Subcutaneous adipose tissue (tissue), 4 donors: ENCODE data around the gene MRGPRX1. TPM values are rescaled to one million over a fixed set of nuclear protein-coding genes. Genes with fewer than 3 reads are reported as not detected.

Experiments used
- CTCF ChIP-seq: fragments of 450-650 bp; IDR thresholded peaks from one replicate; pipeline ENCODE4 v1.5.1; 2016; ENCODE audit warnings: low read depth, mild to moderate bottlenecking, control low read depth, antibody characterized with exemption, moderate library complexity
- total RNA-seq, 4 donors: library from RNA; depleted of rRNA; stranded (reverse); fragments of >200 nt; gene quantifications; one replicate each; pipeline ENCODE4 v1.1.0, GENCODE V29; 2016

MRGPRX1 gene
- total RNA-seq, 4 donors from 2014 or later: not detected

- no peak for TF ChIP-seq CTCF
These were observed 48.6 kb downstream of the MRGPRX1 start for GRCh38 chr11:18890615-18891014.

Other genes starting within 250 kb of the MRGPRX1 start
- 10 to 100 TPM in 2 of 4 donors, 1 to 10 TPM in 2; 3.4 to 16.1 (median 10.1) TPM for gene TMEM86A, start 240.6 kb downstream of the MRGPRX1 start, total RNA-seq
- gene IGSF22, start 213.2 kb downstream of the MRGPRX1 start, total RNA-seq: not detected
- under 1 TPM in 3 of 4 donors, not detected in 1; 0.38 to 0.65 (median 0.44) TPM for gene PTPN5, start 147.6 kb downstream of the MRGPRX1 start, total RNA-seq
- under 1 TPM in 2 of 4 donors, not detected in 2; 0.17 to 0.66 TPM for gene MRGPRX2, start 121.3 kb upstream of the MRGPRX1 start, total RNA-seq
- gene ZDHHC13, start 177.8 kb upstream of the MRGPRX1 start, total RNA-seq: 10 to 100 TPM in 2 of 4 donors, 1 to 10 TPM in 2; 3.2 to 10.2 (median 9.5) TPM